K562 (cell line): ENCODE results near the gene WDR83. TPM values are rescaled to one million over a fixed set of nuclear protein-coding genes. Genes with fewer than 3 reads are reported as not detected.

Source experiments
- ATAC-seq: fragments of 200-7000 bp; cut with Tn5 transposase; 3 replicates; pipeline ENCODE4 v1.9.1; 2020; ENCODE audit warnings: moderate library complexity
- BruUV-seq: library from RNA; stranded (reverse); fragments of 400-500 nt; replicated peaks from 2 replicates; lab custom pipeline; 2021; lab: Mats Ljungman, UMichigan
- CTCF ChIA-PET: fragments of 300-600 bp; formaldehyde crosslinking; extraction: SDS; loops from one replicate; lab custom pipeline; 2021; ENCODE audit warnings: low intra/inter-chr PET ratio; lab: Yijun Ruan, JAX
- POLR2A ChIA-PET: fragments of 300-600, 350-650 bp; sonication (Branson Sonifier 250); formaldehyde crosslinking; extraction: SDS; loops from one replicate; lab custom pipeline; 2021; ENCODE audit warnings: antibody characterized with exemption, inconsistent platforms; lab: Yijun Ruan, JAX
- DNase-seq, 4 experiments: peaks; one replicate each; pipeline versions ENCODE4 v3.0.0 to v3.0.0-alpha.2; 2011 to 2018; ENCODE audit warnings: low spot score in 3 of 4, mixed read lengths in 3 of 4; ENCODE audit errors: extremely low read depth in 1 of 4
- FAIRE-seq: peaks from 2 replicates; lab custom pipeline; 2011; peaks lifted over from hg19 to GRCh38; lab: Jason Lieb, UNC
- H2AFZ ChIP-seq: 2 replicates; pipeline ENCODE4 v1.6.0; 2011; ENCODE audit warnings: low read depth, low read length, control low read depth, inconsistent platforms
- H3K27ac ChIP-seq: fragments of 200-600 bp; 3 replicates; pipeline ENCODE4 v1.8.0; 2011; ENCODE audit warnings: low read depth, mild to moderate bottlenecking, control low read depth, inconsistent platforms, low read length, moderate library complexity, mixed read lengths; ENCODE audit errors: extremely low read depth
- H3K27me3 ChIP-seq, 2 experiments: fragments of 300-600 bp in 1 of 2; 2 replicates in 1 of 2; 3 replicates in 1 of 2; pipeline versions ENCODE4 v1.6.0 to v1.8.0; 2011; ENCODE audit warnings: inconsistent platforms in 2 of 2, low read length in 2 of 2, mild to moderate bottlenecking in 1 of 2, mixed read lengths in 1 of 2, moderate library complexity in 1 of 2; ENCODE audit not compliant: control insufficient read depth in 2 of 2, insufficient read depth in 2 of 2
- H3K36me3 ChIP-seq: fragments of 300-600 bp; 3 replicates; pipeline ENCODE4 v1.8.0; 2011; ENCODE audit warnings: mild to moderate bottlenecking, low read length, inconsistent platforms; ENCODE audit not compliant: control insufficient read depth, insufficient read depth
- H3K4me1 ChIP-seq, 2 experiments: fragments of 200-600 bp in 1 of 2; replicated peaks in 1 of 2; 2 replicates in 1 of 2; 3 replicates in 1 of 2; pipeline versions ENCODE4 v1.5.1 to v1.8.0; 2011; ENCODE audit warnings: inconsistent platforms in 2 of 2, low read length in 2 of 2, mild to moderate bottlenecking in 1 of 2, mixed read lengths in 1 of 2, moderate library complexity in 1 of 2; ENCODE audit not compliant: control insufficient read depth in 2 of 2, insufficient read depth in 2 of 2
- H3K4me2 ChIP-seq: 2 replicates; pipeline ENCODE4 v1.6.1; 2011; ENCODE audit warnings: low read length, control low read depth, inconsistent platforms, mixed read lengths; ENCODE audit not compliant: insufficient read depth
- H3K4me3 ChIP-seq: fragments of 200-600 bp; sonication (generic), shearing (Covaris generic); 2 replicates; pipeline ENCODE4 v1.5.1; 2016; ENCODE audit warnings: control low read depth, inconsistent platforms
- H3K79me2 ChIP-seq: fragments of 200-600 bp; 3 replicates; pipeline ENCODE4 v1.8.0; 2011; ENCODE audit warnings: low read length, inconsistent platforms; ENCODE audit not compliant: control insufficient read depth, insufficient read depth
- H3K9ac ChIP-seq, 2 experiments: 2 replicates each; pipeline versions ENCODE4 v1.6.0 to v1.6.1; 2011; ENCODE audit warnings: low read depth in 2 of 2, low read length in 2 of 2, control low read depth in 1 of 2, inconsistent platforms in 1 of 2, mild to moderate bottlenecking in 1 of 2, mixed read lengths in 1 of 2; ENCODE audit not compliant: insufficient read depth in 1 of 2
- H3K9me1 ChIP-seq: one replicate; pipeline ENCODE4 v1.6.0; 2011; ENCODE audit warnings: inconsistent platforms, mild to moderate bottlenecking, low read length, moderate library complexity; ENCODE audit not compliant: control insufficient read depth, insufficient read depth
- H3K9me3 ChIP-seq: replicated peaks from 2 replicates; pipeline ENCODE4 v1.5.1; 2011; ENCODE audit warnings: low read depth, low read length, inconsistent platforms; ENCODE audit not compliant: control insufficient read depth, insufficient read depth
- H4K20me1 ChIP-seq: replicated peaks from 2 replicates; pipeline ENCODE4 v1.6.1; 2011; ENCODE audit warnings: low read length, inconsistent platforms, mixed read lengths; ENCODE audit not compliant: control insufficient read depth, insufficient read depth
- FOXK1 ChIP-seq: sonication (generic); formaldehyde crosslinking; IDR thresholded peaks from 2 replicates; pipeline ENCODE4 v1.8.0; 2022; ENCODE audit warnings: missing genetic modification reagents, mild to moderate bottlenecking, borderline replicate concordance
- KDM5B ChIP-seq: fragments of 200-600 bp; sonication (generic); IDR thresholded peaks from 2 replicates; pipeline ENCODE4 v1.6.1; 2012; ENCODE audit warnings: low read depth, mild to moderate bottlenecking, moderate library complexity, low read length, control low read depth, inconsistent platforms; ENCODE audit not compliant: insufficient replicate concordance
- MAZ ChIP-seq, 2 experiments: fragments of 450-650 bp in 1 of 2; sonication (generic) in 1 of 2; formaldehyde crosslinking; IDR thresholded peaks in 1 of 2; conservative IDR thresholded peaks in 1 of 2; 2 replicates each; pipeline versions ENCODE4 v1.4.0 to v1.5.0; 2020; ENCODE audit warnings: mild to moderate bottlenecking in 1 of 2, missing genetic modification reagents in 1 of 2
- MEIS2 ChIP-seq: fragments of 450-650 bp; IDR thresholded peaks from 2 replicates; pipeline ENCODE4 v1.6.1; 2014; ENCODE audit warnings: mild to moderate bottlenecking; ENCODE audit not compliant: partially characterized antibody
- MYNN ChIP-seq, 2 experiments: sonication (generic); formaldehyde crosslinking in 1 of 2; IDR thresholded peaks; 2 replicates each; pipeline versions ENCODE4 v1.5.0 to v1.6.1; 2016 to 2020; ENCODE audit warnings: antibody characterized with exemption in 1 of 2, missing genetic modification reagents in 1 of 2
- NR2F6 ChIP-seq: fragments of 450-650 bp; formaldehyde crosslinking; IDR thresholded peaks from 2 replicates; pipeline ENCODE4 v1.4.0; 2020; ENCODE audit warnings: mild to moderate bottlenecking
- POLR2A ChIP-seq: fragments of 450-650 bp; conservative IDR thresholded peaks from 2 replicates; pipeline ENCODE4 v1.6.1; 2016
- POLR2AphosphoS2 ChIP-seq: IDR thresholded peaks from 2 replicates; pipeline ENCODE4 v1.6.1; 2012; ENCODE audit warnings: low read length, improper control_type of control experiment
- POLR2AphosphoS5 ChIP-seq: IDR thresholded peaks from 2 replicates; pipeline ENCODE4 v1.6.1; 2011; ENCODE audit warnings: mild to moderate bottlenecking, low read depth, low read length, moderate library complexity; ENCODE audit not compliant: control insufficient read depth, insufficient read depth
- POLR2G ChIP-seq: fragments of 200-400 bp; formaldehyde crosslinking; IDR thresholded peaks from 2 replicates; pipeline ENCODE4 v1.6.1; 2017; ENCODE audit warnings: low read depth, mild to moderate bottlenecking, antibody characterized with exemption, low read length, moderate library complexity
- WGBS: fragments of 100-300 bp; shearing (Covaris generic); methylation state at CpG from one replicate; pipeline ENCODE4 v1.1.6; 2016; ENCODE audit warnings: low coverage, mixed read lengths; ENCODE audit not compliant: insufficient coverage; ENCODE audit errors: missing lambda C conversion rate; 5-methylcytosine and 5-hydroxymethylcytosine counted together
- in situ Hi-C: fragments of 300-500 bp; cut with MboI; formaldehyde crosslinking; loops from 4 replicates; pipeline ENCODE4 v1.15.0; 2018; ENCODE audit warnings: inconsistent platforms, mixed read lengths
- intact Hi-C: fragments of 100-400 bp; cut with micrococcal nuclease; formaldehyde crosslinking; loops from 2 replicates; pipeline ENCODE4 v1.14.2; 2022
- polyA plus RNA-seq, 8 experiments: library from polyadenylated mRNA; depleted of rRNA in 4 of 8; stranded (reverse) in 5 of 8; unstranded in 3 of 8; fragments of >200 nt; fragmentation: Nextera tagmentation in 2 of 8; fragmentation: Illumina TruSeq in 1 of 8; extraction: Ambion mirVana in 2 of 8; extraction: Trizol in 1 of 8; gene quantifications; 2 replicates each; pipeline versions ENCODE4 v1.2.1 to v1.2.3, GENCODE V29; 2011 to 2014; ENCODE audit warnings: inconsistent platforms in 1 of 8, missing spikeins in 1 of 8
- total RNA-seq, 7 experiments: library from RNA; depleted of rRNA in 6 of 7; stranded (reverse); fragments of >200 nt in 6 of 7; fragmentation: Illumina TruSeq in 2 of 7; extraction: Trizol in 2 of 7; gene quantifications; 2 replicates each; pipeline versions ENCODE4 v1.2.1 to v1.2.3, GENCODE V29; 2011 to 2021; ENCODE audit warnings: low replicate concordance in 1 of 7
- TF ChIP-seq, protein P1 (sequence below): fragments of 450-650 bp; formaldehyde crosslinking; IDR thresholded peaks from 2 replicates; pipeline ENCODE4 v1.4.0; 2020; ENCODE audit warnings: mild to moderate bottlenecking, moderate library complexity
- TF ChIP-seq, protein P2 (sequence below): fragments of 450-650 bp; formaldehyde crosslinking; conservative IDR thresholded peaks from 2 replicates; pipeline ENCODE4 v1.4.0; 2022; ENCODE audit warnings: mild to moderate bottlenecking, missing genetic modification characterization
- TF ChIP-seq, protein P3 (sequence below): fragments of 450-650 bp; IDR thresholded peaks from 2 replicates; pipeline ENCODE4 v1.6.1; 2018; ENCODE audit not compliant: partially characterized antibody

Gene WDR83
- total and polyA plus RNA-seq, 9 of the 15 experiments (the other 6 are each of a cell fraction or from before 2014, with no cell fraction given), result 0.52 to 21.3 (median 4.2) TPM

DNA sequence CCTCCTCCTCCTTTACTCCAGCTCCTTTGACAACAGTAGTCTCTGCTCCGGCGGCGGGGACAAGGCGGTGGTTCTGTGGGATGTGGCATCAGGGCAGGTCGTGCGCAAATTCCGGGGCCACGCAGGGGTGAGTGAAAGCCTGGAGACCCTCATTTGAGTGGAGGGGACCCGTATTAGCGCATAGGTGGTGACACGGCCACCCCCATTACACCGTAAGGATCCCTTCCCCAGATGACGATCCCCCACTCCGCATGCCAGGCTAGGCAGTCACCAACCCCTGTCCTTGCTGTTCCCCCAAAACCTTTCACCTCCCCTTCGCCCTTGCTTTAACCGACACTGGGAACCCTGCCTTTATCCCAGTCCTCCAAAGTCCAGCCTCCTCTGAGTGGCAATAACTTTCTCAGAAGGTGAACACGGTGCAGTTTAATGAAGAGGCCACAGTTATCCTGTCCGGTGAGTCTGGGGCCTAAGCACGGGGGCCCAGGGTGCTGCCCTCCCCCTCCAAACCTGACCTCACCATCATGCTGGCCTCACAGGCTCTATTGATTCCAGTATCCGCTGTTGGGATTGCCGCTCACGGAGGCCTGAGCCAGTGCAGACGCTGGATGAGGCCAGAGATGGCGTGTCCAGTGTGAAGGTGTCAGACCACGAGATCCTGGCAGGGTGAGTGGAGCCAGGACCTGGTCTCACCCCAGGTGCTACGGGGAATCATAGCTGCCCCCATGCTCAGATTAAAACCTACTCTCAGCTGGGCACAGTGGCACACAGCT is 3.7 kb downstream of the WDR83 start:
- ChIA-PET POLR2A (interaction anchor here (0.8 to 4.7 kb wide), 3 partner anchors 10 to 125 kb away, joined by 3 to 39 read pairs (median 3); partner anchors contain the start of gene DHPS), CTCF (interaction anchor here (0.7 kb wide), 1 partner anchor 608 kb away, joined by 3 read pairs; no protein-coding TSS in a partner anchor)
- H3K27me3 ChIP-seq, result no peaks in the 10 kb centered on the region
- DNase-seq (no peak), ATAC-seq (no peak), FAIRE-seq (peak; percentile 26)
- peaks cover 5% of the 10 kb centered on the region; the same call in 1 of the 2 replicates for H4K20me1 ChIP-seq
- H3K27ac ChIP-seq, result peak overlapping the region; percentile 94
- H3K4me3 ChIP-seq, result peak overlapping the region; percentile 74
- peaks cover 34% of the 10 kb centered on the region for H3K79me2 ChIP-seq
- in situ Hi-C loops (loop anchor here (5.0 to 10.0 kb wide), 2 partner anchors 108 to 466 kb away; no protein-coding TSS in a partner anchor), intact Hi-C loops (no loop called here)
- BruUV-seq, result no TSS peak
- peak overlapping the region; percentile 88 to 100 for H3K9ac ChIP-seq
- H3K4me2 ChIP-seq, result peak overlapping the region; percentile 88
- H2AFZ ChIP-seq, result peak overlapping the region; percentile 98
- WGBS, result 21% methylated on average over 25 of the region's 26 CpGs
- H3K9me1 ChIP-seq, result no peaks in the 10 kb centered on the region
- peaks cover 18 to 51% of the 10 kb centered on the region in 2 experiments; a peak in 4 of 5 replicates for H3K4me1 ChIP-seq
- H3K9me3 ChIP-seq, result no peaks in the 10 kb centered on the region
- H3K36me3 ChIP-seq, result peaks cover 43% of the 10 kb centered on the region; the same call in 2 of the 3 replicates
- TF ChIP-seq, protein P1, sequence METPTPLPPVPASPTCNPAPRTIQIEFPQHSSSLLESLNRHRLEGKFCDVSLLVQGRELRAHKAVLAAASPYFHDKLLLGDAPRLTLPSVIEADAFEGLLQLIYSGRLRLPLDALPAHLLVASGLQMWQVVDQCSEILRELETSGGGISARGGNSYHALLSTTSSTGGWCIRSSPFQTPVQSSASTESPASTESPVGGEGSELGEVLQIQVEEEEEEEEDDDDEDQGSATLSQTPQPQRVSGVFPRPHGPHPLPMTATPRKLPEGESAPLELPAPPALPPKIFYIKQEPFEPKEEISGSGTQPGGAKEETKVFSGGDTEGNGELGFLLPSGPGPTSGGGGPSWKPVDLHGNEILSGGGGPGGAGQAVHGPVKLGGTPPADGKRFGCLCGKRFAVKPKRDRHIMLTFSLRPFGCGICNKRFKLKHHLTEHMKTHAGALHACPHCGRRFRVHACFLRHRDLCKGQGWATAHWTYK, result peak; percentile 58; the same call in 1 of the 2 replicates
- peak; percentile 12 for TF ChIP-seq KDM5B
- TF ChIP-seq NR2F6 (CRISPR knock-in tag), result 0 out of 2 replicates have a peak, but pooled peaks have one; percentile 52
- TF ChIP-seq MYNN (IDR thresholded peaks at IDR 0.05), result peak; percentile 20; the same call in 1 of the 2 replicates
- TF ChIP-seq MYNN (CRISPR knock-in tag; IDR thresholded peaks at IDR 0.05), result no peak
- TF ChIP-seq POLR2AphosphoS5, result peak; percentile 41; the same call in 1 of the 2 replicates
- TF ChIP-seq POLR2A, result peak; percentile 40; the same call in 1 of the 2 replicates
- TF ChIP-seq POLR2AphosphoS2, result peak; percentile 47; the same call in 1 of the 2 replicates
- no peak for TF ChIP-seq FOXK1 (CRISPR knock-in tag)
- TF ChIP-seq MEIS2, result no peak
- TF ChIP-seq, protein P2, sequence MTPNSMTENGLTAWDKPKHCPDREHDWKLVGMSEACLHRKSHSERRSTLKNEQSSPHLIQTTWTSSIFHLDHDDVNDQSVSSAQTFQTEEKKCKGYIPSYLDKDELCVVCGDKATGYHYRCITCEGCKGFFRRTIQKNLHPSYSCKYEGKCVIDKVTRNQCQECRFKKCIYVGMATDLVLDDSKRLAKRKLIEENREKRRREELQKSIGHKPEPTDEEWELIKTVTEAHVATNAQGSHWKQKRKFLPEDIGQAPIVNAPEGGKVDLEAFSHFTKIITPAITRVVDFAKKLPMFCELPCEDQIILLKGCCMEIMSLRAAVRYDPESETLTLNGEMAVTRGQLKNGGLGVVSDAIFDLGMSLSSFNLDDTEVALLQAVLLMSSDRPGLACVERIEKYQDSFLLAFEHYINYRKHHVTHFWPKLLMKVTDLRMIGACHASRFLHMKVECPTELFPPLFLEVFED (CRISPR knock-in tag), result 0 out of 2 replicates have a peak, but pooled peaks have one; percentile 16
- TF ChIP-seq MAZ (CRISPR knock-in tag; conservative IDR thresholded peaks at IDR 0.05 in 1 of 2, IDR thresholded peaks at IDR 0.05 in 1 of 2), result 0 out of 4 replicates have a peak, but pooled peaks of 1 of the 2 experiments have one; percentile 27
- TF ChIP-seq, protein P3, sequence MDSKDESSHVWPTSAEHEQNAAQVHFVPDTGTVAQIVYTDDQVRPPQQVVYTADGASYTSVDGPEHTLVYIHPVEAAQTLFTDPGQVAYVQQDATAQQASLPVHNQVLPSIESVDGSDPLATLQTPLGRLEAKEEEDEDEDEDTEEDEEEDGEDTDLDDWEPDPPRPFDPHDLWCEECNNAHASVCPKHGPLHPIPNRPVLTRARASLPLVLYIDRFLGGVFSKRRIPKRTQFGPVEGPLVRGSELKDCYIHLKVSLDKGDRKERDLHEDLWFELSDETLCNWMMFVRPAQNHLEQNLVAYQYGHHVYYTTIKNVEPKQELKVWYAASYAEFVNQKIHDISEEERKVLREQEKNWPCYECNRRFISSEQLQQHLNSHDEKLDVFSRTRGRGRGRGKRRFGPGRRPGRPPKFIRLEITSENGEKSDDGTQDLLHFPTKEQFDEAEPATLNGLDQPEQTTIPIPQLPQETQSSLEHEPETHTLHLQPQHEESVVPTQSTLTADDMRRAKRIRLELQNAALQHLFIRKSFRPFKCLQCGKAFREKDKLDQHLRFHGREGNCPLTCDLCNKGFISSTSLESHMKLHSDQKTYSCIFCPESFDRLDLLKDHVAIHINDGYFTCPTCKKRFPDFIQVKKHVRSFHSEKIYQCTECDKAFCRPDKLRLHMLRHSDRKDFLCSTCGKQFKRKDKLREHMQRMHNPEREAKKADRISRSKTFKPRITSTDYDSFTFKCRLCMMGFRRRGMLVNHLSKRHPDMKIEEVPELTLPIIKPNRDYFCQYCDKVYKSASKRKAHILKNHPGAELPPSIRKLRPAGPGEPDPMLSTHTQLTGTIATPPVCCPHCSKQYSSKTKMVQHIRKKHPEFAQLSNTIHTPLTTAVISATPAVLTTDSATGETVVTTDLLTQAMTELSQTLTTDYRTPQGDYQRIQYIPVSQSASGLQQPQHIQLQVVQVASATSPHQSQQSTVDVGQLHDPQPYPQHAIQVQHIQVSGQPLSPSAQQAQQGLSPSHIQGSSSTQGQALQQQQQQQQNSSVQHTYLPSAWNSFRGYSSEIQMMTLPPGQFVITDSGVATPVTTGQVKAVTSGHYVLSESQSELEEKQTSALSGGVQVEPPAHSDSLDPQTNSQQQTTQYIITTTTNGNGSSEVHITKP, result peak; percentile 73
- peak; percentile 60 for TF ChIP-seq POLR2G
